COLO668 (cell line): Measurements from ENCODE around the gene HSD17B12.
"Not testable (repeated sequence)": the region's sequence is repeated elsewhere in the genome, so short reads cannot be mapped to it uniquely, and the experiment has no call there.

Experiments
- DNase-seq: peaks from one replicate; lab custom pipeline; 2025; ENCODE audit not compliant: unreplicated experiment; lab: John Stamatoyannopoulos, UW

HSD17B12 gene

DNA sequence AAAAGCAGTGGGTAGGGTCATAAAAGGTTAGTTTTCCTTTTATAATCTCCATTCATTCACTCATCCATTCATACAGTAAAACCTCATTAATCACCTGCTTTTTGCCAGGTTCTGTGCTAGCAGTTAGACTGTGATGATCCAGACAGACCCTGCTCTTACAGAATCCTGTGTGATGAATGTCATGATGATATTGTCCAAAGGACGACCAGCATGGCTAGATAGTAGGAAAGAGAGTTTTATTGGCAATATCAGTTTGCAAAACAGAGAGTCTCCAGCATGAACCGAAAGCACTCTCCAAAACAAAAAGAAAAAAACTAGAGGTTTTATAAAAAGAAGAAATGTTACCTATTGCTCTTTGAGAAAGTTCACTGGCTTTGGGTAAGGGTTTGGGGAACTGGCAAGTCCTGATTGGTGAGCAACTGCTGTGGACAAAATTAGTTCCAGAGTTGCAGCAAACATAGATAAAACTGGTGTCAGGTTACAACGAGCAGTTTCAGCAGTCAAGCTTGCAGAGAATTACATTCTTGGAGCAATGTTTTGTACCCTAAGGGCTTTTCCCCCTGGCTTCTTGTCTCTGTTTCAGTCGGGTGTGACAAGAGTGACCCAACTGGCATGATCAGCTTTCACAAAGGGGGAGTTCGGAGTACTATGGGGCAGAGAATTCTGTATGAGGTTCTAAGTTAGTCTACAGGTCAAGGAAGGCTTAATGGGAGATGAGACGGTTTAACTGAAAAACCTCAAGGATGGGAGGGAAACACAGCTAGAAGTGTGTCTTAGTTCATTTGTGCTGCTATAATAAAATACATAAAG lies 58.3 kb downstream of the HSD17B12 start:
- DNase-seq = no peak

DNA sequence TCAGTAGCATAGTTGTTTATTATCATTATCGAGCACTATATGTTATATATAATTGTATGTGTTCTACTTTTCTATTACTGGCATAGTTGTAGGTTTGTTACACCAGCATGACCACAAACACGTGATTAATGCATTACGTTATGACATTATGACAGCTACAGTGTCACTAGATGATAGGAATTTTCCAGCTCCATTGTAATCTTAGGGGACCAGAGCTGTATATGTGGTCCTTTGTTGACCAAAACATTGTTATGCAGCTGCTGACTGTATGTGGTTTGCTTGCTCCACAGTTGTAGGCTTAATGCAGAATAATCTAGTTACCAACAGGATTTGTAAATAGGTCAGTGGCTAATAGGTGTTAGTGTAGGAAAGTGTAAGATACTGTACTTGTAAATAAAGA lies 66.1 kb downstream of the HSD17B12 start:
- DNase-seq = no peak

- DNase-seq = no peak
These were observed 66.7 kb downstream of the HSD17B12 start for GRCh38 chr11:43747130-43747802.

DNA sequence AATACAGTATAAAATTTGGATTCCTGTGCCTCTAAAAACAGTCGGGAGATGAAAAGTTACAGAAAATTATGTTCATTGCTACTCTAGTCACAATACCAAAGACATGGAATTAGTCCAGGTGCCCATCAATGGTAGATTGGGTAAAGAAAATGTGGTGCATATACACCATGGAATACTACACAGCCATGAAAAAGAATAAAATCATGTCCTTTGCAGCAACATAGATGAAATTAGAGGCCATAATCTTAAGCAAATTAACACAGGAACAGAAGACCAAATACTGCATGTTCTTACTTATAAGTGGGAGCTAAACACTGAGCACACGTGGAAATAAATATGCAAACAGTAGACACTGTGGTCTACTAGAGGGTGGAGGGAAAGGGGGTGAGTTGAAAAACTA lies 67.6 kb downstream of the HSD17B12 start:
- DNase-seq = no peak

DNA sequence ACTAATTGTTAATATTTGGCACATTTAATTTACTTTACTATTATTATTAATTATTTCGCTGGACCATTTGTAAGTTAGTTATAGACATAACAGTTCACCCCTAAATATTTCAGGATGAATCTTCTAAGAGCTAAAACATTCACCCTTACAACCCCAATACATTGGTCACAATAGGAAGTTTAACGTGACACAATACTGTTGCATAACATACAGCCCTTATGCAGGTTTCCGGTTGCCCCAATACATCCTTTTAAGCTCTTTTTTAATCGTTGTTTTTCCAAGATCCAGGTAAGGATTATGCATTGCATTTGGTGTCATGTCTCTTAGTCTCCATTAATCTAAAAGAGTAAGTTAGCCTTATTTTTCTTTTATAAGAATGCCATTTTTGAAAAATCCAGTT lies 71.2 kb downstream of the HSD17B12 start:
- DNase-seq = no peak

DNA sequence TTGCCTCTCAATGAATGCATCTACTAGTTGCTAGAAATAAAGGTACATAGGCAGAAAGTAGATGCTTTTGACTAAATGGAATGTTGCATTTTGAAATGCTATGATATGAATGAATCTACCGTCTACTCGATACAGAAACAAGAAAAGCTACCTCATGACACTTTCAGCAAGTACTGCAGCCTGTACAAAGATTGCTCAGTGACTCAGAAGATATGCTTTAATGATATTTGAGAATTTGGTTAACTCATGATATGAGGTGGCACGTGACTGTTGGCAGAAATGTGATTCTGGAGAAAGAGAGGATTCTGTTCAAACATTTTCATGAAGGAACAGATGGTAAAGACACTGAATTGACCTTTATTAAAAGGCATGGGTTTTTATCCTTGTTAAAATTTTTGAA lies 76.0 kb downstream of the HSD17B12 start:
- DNase-seq = no peak

- no peak for DNase-seq
These were observed 78.4 kb downstream of the HSD17B12 start for GRCh38 chr11:43758927-43759326.

- DNase-seq = no peak
These were observed 80.4 kb downstream of the HSD17B12 start for GRCh38 chr11:43760902-43761301.

DNA sequence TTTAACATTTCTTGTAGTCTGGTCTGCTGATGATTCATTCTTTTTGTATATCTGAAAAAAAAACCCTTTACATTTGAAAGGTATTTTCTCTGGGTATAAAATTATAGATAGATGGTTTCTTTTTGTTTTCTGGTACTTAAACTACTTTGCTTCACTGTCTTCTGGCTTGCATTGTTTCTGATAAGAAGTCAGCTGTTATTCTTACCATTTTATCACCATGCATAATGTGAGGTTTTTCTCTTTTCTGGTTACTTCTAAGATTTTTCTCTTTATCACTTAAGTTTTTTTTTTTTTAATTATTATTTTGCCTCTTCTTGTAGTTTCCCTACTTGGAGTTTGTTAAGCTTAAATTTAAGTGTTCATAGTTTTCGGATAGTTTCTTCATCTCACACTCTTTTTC lies 84.7 kb downstream of the HSD17B12 start:
- no peak for DNase-seq

- DNase-seq = not testable (repeated sequence)
These were observed 88.1 kb downstream of the HSD17B12 start for GRCh38 chr11:43768654-43769053.

DNA sequence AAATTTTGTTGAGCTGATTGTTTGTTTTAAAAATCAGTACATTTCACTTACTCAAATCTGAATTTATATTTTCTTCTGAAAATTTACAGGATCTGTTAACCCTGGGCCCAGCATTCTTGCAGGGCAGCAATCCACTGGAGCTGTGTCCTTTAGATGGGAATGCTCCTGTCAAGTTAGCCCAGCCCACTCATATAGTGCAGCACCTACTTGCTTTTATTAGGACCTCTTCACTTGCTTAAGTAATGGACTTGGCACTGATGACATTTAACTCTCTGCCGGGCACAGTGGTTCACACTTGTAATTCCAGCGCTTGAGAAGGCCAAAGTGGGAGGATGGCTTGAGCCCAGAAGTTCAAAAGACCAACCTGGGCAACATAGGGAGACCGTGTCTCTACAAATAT lies 89.6 kb downstream of the HSD17B12 start:
- no peak for DNase-seq

GRCh38 chr11:43772733-43773132 lies 92.2 kb downstream of the HSD17B12 start:
- DNase-seq = no peak

- DNase-seq = no peak
These were observed 94.2 kb downstream of the HSD17B12 start for GRCh38 chr11:43774786-43775185.

- no peak for DNase-seq
These were observed 98.8 kb downstream of the HSD17B12 start for GRCh38 chr11:43779306-43779705.

DNA sequence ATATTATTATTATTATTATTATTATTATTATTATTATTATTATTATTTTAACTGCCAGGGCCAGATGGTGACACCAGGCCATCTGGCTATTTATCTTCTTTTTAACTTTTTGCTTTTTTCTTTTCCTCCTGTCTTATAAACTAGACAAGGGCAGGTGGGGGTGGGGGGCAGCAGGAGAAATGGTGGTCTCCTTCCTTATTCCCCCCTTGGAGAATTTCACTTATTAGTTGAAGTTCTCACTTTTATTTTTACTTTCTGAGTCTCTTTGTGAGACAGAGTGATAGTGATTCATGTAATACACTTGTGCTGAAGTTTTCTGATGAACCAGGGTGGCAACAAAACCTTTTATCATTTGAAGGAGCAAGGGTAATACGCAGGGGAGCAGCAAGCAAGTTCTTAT lies 103.8 kb downstream of the HSD17B12 start:
- no peak for DNase-seq

DNA sequence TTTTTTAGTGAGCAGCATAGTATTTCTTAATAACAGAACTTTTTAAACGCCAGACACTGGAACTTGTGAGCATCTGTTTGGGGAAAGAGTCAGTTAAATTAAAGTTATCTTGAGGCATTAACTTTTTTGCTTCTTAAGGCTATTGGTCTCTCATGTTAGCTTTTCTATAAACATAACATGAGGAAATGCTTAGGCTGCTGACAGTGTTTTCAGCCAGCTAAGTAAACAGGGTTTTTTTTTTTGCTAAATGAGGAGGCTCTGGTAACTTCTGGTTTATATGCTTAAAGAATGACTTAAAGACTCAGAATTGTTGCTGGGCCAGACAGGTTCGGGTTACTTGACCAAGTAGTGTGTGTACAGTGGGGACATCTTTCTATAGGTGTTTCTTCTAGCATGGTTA lies 104.3 kb downstream of the HSD17B12 start:
- no peak for DNase-seq

GRCh38 chr11:43785318-43785717 lies 104.8 kb downstream of the HSD17B12 start:
- no peak for DNase-seq

- no peak for DNase-seq
These were observed 105.5 kb downstream of the HSD17B12 start for GRCh38 chr11:43786016-43786415.

DNA sequence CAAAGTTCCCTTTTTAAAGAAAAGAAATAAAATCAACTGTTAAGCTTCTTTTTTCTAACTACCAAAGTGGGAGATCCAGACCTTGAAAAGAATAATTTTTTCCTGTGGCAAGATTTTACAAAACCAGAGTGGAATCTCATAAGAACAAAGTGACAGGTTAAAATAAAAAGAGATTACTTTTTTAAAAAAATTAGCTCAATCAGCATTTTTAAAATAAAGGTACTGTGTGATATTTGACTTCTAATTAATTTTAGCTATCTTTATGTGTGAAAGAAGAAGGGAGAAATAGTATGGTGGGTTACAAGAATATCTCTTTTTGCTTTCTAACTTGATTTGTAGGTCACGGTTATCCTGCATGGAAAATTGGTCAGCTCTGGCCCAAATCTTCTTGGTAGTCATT lies 107.3 kb downstream of the HSD17B12 start:
- no peak for DNase-seq

GRCh38 chr11:43788421-43788820 lies 107.9 kb downstream of the HSD17B12 start:
- no peak for DNase-seq

GRCh38 chr11:43789700-43790443 lies 109.3 kb downstream of the HSD17B12 start:
- DNase-seq = no peak

- no peak for DNase-seq
These were observed 109.9 kb downstream of the HSD17B12 start for GRCh38 chr11:43790444-43790794.
